GM18526 (cell line): ENCODE data around the gene ETDA.
"Not testable (repeated sequence)": the region's sequence is repeated elsewhere in the genome, so short reads cannot be mapped to it uniquely, and the experiment has no call there.

Source experiments
- POLR2A ChIP-seq: IDR thresholded peaks from 3 replicates; pipeline ENCODE4 v1.6.1; 2011; ENCODE audit not compliant: insufficient read length; ENCODE audit errors: extremely low read depth

Gene ETDA

GRCh38 chrX:135252011-135252518 is at the start of gene ETDA:
TSS of gene ETDA (plus strand) at chrX:135252061. CDS start at chrX:135253277, 1,216 bp downstream.
- not testable (repeated sequence) for TF ChIP-seq POLR2A

DNA sequence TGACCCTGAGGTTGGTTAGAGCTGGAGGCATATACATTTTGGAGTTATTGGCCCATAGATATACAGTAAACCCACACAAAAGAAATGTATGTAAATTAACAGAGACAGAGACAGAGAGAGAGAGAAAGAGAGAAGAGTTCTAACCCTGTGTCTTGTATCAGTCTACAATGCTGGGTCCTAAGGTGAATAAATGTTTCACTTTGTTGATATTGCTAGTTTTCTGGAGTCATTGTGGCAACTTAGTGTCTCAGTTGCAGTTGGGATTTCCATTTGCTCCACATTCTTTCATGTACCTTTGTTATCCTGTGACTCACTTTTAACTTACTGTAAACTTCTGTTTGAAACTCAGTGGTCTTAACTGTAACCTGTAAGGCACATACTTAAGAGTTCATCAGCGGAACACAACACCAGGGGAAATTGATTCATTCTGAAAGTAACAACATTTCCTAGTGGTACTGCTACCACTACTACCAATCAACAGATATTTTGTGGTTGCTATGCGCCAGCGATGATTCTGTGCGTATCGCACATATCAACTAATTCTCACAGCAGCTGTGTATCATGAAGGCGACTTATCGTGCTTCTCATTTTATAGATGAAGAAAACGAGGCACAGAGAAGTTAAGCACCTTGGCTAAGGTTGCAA is 38.5 kb upstream of the ETDA start:
- no peak for TF ChIP-seq POLR2A

DNA sequence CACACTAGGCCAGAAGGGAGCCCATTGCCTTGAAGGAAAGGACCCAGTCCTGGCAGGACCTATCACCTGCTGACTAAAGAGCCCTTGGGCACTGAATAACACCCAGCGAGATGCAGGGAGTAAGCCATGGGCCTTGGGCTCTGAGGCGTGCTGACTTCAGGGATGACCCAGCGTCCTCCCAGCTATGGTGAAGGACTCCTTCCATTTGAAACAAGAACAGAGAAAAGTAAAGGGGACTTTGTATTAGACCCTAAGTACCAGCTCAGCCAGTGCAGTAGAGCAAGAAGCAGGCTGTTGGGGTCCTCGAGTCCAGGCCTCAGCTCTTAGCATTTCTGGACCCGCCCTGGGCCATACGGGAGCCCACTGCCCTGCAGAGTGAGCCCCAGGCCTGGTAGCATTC is 5.1 kb downstream of the ETDA start:
- TF ChIP-seq POLR2A: no peak

GRCh38 chrX:135257469-135257868 is 5.6 kb downstream of the ETDA start:
- no peak for TF ChIP-seq POLR2A

DNA sequence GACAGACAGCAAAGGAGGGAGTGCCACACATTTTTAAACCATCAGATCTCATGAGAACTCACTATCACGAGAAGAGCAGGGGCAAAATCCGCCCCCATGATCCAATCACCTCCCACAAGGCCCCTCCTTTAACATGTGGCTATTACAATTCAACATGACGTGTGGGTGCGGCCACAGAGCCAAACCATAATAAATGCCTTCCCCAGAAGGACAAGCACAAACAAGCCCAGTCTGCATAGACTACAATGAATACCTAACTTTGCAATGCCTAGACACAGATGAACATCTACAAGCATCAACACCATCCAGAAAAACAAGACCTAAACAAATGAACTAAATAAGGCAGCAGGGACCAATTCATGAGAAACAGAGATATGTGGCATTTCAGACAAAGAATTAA is 12.3 kb downstream of the ETDA start:
- TF ChIP-seq POLR2A: no peak

- TF ChIP-seq POLR2A: no peak
Observed at GRCh38 chrX:135273162-135273561, 21.3 kb downstream of the ETDA start.

DNA sequence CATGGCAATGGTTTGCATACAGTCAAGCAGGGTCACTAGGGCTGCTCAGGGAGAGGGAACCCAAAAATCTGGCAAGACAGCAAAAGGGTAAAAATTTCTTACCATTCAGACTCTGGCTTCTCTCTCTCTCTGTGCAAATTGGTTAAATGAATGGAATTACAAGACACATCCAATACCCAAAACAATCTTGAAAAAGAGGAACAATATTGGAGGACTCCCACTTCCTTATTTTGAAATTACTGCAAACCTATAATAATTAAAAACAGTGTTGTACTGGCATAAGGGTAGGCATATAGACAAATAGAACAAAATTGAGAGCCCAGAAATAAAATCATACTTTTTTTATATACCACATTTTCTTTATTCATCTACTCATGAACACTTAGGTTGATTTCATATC is 24.1 kb downstream of the ETDA start:
- no peak for TF ChIP-seq POLR2A

DNA sequence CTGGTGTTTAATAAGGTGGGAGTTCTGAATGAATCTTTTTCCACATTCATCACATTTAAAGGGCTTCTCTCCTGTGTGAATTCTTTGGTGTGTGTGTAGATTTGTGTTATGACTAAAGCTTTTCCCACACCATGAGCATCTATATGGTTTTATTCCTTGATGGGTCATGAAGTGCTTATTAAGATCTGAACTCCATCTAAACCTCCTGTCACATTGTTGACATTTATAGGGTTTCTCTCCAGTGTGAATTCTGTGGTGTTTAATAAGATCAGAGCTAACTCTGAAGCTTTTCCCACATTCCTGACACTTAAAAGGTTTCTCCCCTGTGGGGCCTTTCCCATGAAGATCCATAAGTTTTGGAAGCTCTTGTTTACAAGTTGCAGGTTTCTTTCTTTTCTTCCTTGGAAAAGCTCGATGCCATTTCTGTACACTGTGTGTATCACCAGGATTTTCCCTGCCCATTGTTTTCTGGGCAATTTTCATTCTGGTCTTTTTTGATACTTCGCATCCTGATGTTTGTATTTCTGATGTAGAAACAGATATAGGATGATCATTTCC is 35.5 kb downstream of the ETDA start:
- TF ChIP-seq POLR2A: no peak

DNA sequence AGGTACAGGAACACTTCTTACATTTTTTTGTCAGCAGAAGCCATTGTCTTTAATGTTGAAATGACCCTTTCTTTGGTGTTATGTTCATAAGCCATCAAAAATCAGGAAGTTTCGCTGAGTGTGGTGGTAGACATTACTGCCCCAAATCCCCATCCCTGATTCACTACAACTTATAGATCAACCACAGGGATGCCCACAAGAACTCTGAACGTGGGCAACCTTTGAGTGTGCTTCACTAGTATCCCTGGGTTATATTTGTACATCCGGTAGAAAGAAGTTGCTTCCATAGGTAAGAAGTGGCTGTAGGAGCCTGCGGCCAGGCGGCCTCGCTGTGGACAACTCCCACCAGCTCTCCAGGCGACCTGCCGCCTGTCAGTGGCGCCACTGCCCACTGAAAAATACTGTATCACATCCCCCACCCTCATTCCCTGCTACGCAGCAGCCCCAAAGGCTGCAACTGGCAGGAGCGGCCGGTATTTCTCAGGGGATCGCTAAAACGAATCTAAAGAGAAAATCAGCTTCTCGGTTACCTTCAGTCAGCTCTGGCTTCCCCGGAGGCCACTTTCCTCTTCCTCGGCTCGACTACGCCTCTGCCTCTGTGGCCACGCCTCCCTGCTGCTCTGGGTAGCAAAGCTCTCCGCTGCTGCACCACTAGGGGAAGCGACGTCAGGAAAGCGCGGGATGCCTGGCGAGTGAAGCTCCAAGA is 43.5 kb downstream of the ETDA start:
- no peak for TF ChIP-seq POLR2A

- no peak for TF ChIP-seq POLR2A
Observed at GRCh38 chrX:135295944-135296305, 44.1 kb downstream of the ETDA start.

DNA sequence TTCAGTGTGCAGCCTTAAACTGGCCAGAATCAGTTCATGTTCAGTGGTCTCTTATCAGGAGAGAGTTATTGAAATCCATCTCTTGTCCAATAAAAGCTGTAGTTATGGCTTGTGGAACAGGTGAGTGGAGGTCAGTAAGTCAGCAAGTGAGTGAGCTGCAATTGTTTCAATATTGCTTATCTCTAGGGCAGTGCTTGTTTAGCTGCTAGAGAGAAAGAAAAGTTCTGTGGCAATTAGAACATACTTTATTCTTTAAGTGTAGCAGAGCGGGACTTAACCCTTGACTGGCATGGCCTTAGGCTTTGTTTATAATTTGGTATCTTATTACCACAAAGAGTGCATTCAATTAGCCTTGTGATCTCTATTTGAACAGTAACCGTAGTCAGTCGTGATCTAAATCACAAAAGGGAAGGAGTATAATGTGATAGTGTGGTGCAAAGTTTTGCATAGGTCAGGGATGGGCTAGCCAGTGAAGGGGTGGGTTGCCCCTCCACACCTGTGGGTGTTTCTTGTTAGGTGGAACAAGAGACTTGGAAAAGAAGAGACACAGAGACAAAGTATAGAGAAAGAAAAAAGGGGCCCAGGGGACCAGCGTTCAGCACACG is 50.5 kb downstream of the ETDA start:
- TF ChIP-seq POLR2A: no peak
